Measurements from ENCODE around the gene UTP14A. TPM values are rescaled to one million over a fixed set of nuclear protein-coding genes. Genes with fewer than 3 reads are reported as not detected.
A peak's percentile ranks its signal among the peaks of the same experiment; 100 is the strongest.

UTP14A gene
- polyA plus RNA-seq, 2 of the 4 experiments (the other 2 are of a cell fraction) = 38.7 to 47.3 TPM

DNA sequence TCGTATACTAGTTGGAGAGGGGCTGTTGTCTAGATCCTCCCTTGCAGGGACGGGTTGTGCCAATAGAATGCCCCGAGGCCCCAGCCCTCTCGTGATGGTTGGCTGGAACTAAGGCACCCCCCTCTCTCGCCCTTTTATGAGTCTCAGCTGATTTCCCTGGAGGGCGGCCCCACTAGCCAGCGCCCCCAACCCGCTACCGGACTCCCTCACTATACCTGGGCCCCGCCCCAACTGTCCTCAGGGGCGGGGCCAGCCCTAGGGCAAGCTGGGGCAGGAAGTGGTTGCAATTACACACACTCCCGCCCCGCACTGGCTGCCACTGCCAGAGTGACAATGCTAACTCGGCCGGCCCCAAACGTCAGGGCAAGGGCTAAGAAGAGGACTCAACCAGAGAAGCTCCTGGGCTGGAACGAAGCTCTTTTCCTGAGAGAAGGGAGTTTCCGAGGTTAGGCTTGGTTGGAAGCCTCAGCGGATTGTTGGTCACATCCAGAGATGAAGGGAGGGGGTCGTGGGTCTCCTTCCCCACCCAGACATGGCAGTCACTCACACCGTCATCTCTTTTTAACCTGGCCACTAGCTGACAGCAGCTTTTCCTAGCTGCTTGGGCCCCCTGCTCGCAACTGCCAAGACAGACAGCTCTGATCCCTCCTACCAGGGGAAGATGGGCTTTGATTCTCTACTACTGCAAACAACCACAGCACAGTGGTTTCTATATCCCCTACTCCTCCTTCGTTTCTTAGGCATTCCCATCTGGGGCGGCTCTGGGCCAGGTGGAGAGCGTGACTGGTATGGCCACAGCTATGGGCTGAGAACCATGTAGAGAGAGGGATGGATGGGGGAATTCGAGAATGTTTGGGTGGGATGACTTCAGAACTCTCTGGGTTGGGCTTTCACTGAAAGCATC, 55.5 kb downstream of the UTP14A start:
- H3K4me3 ChIP-seq = peak overlapping the region; percentile 18; the same call in 1 of the 3 replicates
- 61% methylated on average over 13 of the region's 26 CpGs for WGBS (ENCODE audit: missing lambda C conversion rate)
- FAIRE-seq (no peak), ATAC-seq (peak; percentile 55 to 78; a peak in 4 of 6 replicates), DNase-seq (ENCODE audit: low read depth in 1 of 2, low spot score in 1 of 2) (peak; percentile 52 to 54)
- ChIA-PET CTCF (interaction anchor here (1.1 to 2.1 kb wide), 4 partner anchors 36 to 118 kb away, joined by 3 to 7 read pairs (median 4); no protein-coding TSS in a partner anchor), POLR2A (interaction anchor here (1.0 kb wide), 1 partner anchor 30 kb away, joined by 6 read pairs; no protein-coding TSS in a partner anchor)
- no peaks in the 10 kb centered on the region for H3K9me3 ChIP-seq
- H3K27ac ChIP-seq = peak overlapping the region; percentile 48 to 74; a peak in 4 of 6 replicates
- H3K4me1 ChIP-seq = peaks cover 11% of the 10 kb centered on the region
- H3K4me2 ChIP-seq = peak overlapping the region; percentile 69
- TF ChIP-seq NR3C1 (IDR thresholded peaks at IDR 0.05) = no peak
- no peak for TF ChIP-seq ZFP36 (IDR thresholded peaks at IDR 0.05; ENCODE audit: borderline replicate concordance, partially characterized antibody)
- TF ChIP-seq HOXB5 (CRISPR knock-in tag; IDR thresholded peaks at IDR 0.05) = no peak
- TF ChIP-seq BHLHE40 (IDR thresholded peaks at IDR 0.05; ENCODE audit: low read depth, low read length) = no peak
- TF ChIP-seq FOSL2 (IDR thresholded peaks at IDR 0.05) = no peak
- no peak for TF ChIP-seq FOSL2 (CRISPR knock-in tag; IDR thresholded peaks at IDR 0.05)

DNA sequence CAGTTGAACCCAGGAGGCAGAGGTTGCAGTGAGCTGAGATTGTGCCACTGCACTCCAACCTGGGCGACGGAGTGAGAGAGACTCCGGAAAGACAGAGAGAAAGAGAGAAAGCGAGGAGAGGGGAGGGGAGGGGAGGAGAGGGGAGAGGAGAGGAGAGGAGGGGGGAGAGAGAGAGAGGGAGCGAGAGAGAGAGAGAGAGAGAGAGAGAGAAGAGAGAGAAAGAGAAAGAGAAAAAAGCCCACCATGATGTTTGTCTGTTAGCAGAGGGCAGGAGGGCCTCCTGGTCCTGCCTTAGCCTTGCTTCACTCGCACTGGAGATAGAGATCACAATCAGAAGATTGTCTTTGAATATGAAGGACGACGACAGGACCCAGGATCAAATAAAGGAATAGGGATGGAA, 57.8 kb downstream of the UTP14A start:
- ATAC-seq (no peak), DNase-seq (ENCODE audit: low read depth in 1 of 2, low spot score in 1 of 2) (no peak), FAIRE-seq (no peak)
- CTCF ChIA-PET = interaction anchor here (0.8 kb wide), 1 partner anchor 38 kb away, joined by 3 read pairs; no protein-coding TSS in a partner anchor
- 85% methylated on average over 6 of the region's 8 CpGs for WGBS (ENCODE audit: missing lambda C conversion rate)
- no peaks in the 10 kb centered on the region for H3K9me3 ChIP-seq
- no peak overlapping the region for H3K4me2 ChIP-seq
- H3K4me1 ChIP-seq = peaks cover 8% of the 10 kb centered on the region; the same call in 2 of the 3 replicates
- H3K4me3 ChIP-seq = no peak overlapping the region
- TF ChIP-seq KDM5A (IDR thresholded peaks at IDR 0.05) (no peak), TFCP2L1 (CRISPR knock-in tag; IDR thresholded peaks at IDR 0.05) (no peak), REST (IDR thresholded peaks at IDR 0.05) (no peak), CHD2 (IDR thresholded peaks at IDR 0.05; ENCODE audit: low read length, partially characterized antibody) (no peak), POLR2AphosphoS2 (conservative IDR thresholded peaks at IDR 0.05; ENCODE audit: low read length) (no peak), EHF (CRISPR knock-in tag; IDR thresholded peaks at IDR 0.05) (no peak), FOSB (CRISPR knock-in tag; IDR thresholded peaks at IDR 0.05) (no peak), HOXA7 (CRISPR knock-in tag; IDR thresholded peaks at IDR 0.05) (no peak), JUN (IDR thresholded peaks at IDR 0.05) (no peak), MAZ (IDR thresholded peaks at IDR 0.05; ENCODE audit: borderline replicate concordance, low read depth, low read length) (no peak), ZNF302 (CRISPR knock-in tag; IDR thresholded peaks at IDR 0.05) (no peak), FOSL2 (IDR thresholded peaks at IDR 0.05) (no peak), FOSL2 (CRISPR knock-in tag; IDR thresholded peaks at IDR 0.05) (no peak), JUNB (IDR thresholded peaks at IDR 0.05) (no peak), ELK1 (IDR thresholded peaks at IDR 0.05; ENCODE audit: low read depth, low read length) (no peak)
- no peak overlapping the region for H3K27ac ChIP-seq
- POLR2A ChIA-PET = no interaction called here

All from A549 (cell line).